LHCN-M2 (cell line): ENCODE data around the gene CCDC15. TPM values are rescaled to one million over a fixed set of nuclear protein-coding genes. Genes with fewer than 3 reads are reported as not detected.
"Not testable (repeated sequence)": the region's sequence is repeated elsewhere in the genome, so short reads cannot be mapped to it uniquely, and the experiment has no call there.

Experiments
- DNase-seq: peaks from one replicate; pipeline ENCODE4 v3.0.0-alpha.2; 2012; ENCODE audit warnings: low read depth
- total RNA-seq: library from RNA; depleted of rRNA; stranded (reverse); fragments of >200 nt; gene quantifications from 2 replicates; pipeline ENCODE4 v1.2.3, GENCODE V29; 2014

Gene CCDC15
- total RNA-seq, 1 experiment from 2014 or later: 16.0 TPM

GRCh38 chr11:124938970-124939369 lies 15.0 kb upstream of the CCDC15 start:
- DNase-seq: no peak

- DNase-seq: no peak
Measured at GRCh38 chr11:124941703-124942102, 12.3 kb upstream of the CCDC15 start.

- no peak for DNase-seq
Measured at GRCh38 chr11:124942466-124943253, 11.3 kb upstream of the CCDC15 start.

- DNase-seq: no peak
Measured at GRCh38 chr11:124943254-124943616, 10.8 kb upstream of the CCDC15 start.

- no peak for DNase-seq
Measured at GRCh38 chr11:124943741-124944140, 10.3 kb upstream of the CCDC15 start.

GRCh38 chr11:124944565-124944964 lies 9.4 kb upstream of the CCDC15 start:
- no peak for DNase-seq

- DNase-seq: no peak
Measured at GRCh38 chr11:124945826-124946225, 8.2 kb upstream of the CCDC15 start.

- DNase-seq: peak; percentile 37
Measured at GRCh38 chr11:124946735-124947141, 7.3 kb upstream of the CCDC15 start.

- no peak for DNase-seq
Measured at GRCh38 chr11:124950601-124951330, 3.2 kb upstream of the CCDC15 start.

GRCh38 chr11:124951341-124951740 lies 2.7 kb upstream of the CCDC15 start:
- no peak for DNase-seq

GRCh38 chr11:124954590-124954955 lies 571 bp downstream of the CCDC15 start:
- DNase-seq: no peak

- no peak for DNase-seq
Measured at GRCh38 chr11:124955035-124955434, 1.0 kb downstream of the CCDC15 start.

GRCh38 chr11:124961972-124962609 lies 8.1 kb downstream of the CCDC15 start:
- DNase-seq: peak; percentile 83

GRCh38 chr11:124968197-124968596 lies 14.2 kb downstream of the CCDC15 start:
- not testable (repeated sequence) for DNase-seq

GRCh38 chr11:124970925-124971324 lies 16.9 kb downstream of the CCDC15 start:
- DNase-seq: peak; percentile 45

- no peak for DNase-seq
Measured at GRCh38 chr11:124971810-124972209, 17.8 kb downstream of the CCDC15 start.

- DNase-seq: no peak
Measured at GRCh38 chr11:124976531-124976930, 22.5 kb downstream of the CCDC15 start.

- DNase-seq: no peak
Measured at GRCh38 chr11:124977006-124977405, 23.0 kb downstream of the CCDC15 start.

- no peak for DNase-seq
Measured at GRCh38 chr11:124978316-124978715, 24.3 kb downstream of the CCDC15 start.

GRCh38 chr11:124982043-124982442 lies 28.0 kb downstream of the CCDC15 start:
- DNase-seq: no peak

GRCh38 chr11:124983674-124984511 lies 29.9 kb downstream of the CCDC15 start:
- DNase-seq: no peak

GRCh38 chr11:124984512-124984854 lies 30.5 kb downstream of the CCDC15 start:
- no peak for DNase-seq
